Myocyte (in vitro differentiated cells): Measurements from ENCODE around the gene OR8B3. TPM values are rescaled to one million over a fixed set of nuclear protein-coding genes. Genes with fewer than 3 reads are reported as not detected.

Experiments used
- DNase-seq: peaks from one replicate; pipeline ENCODE4 v3.0.0-alpha.2; 2012; ENCODE audit warnings: low read depth
- total RNA-seq: library from RNA; depleted of rRNA; stranded (reverse); fragments of >200 nt; gene quantifications from 2 replicates; pipeline ENCODE4 v1.2.3, GENCODE V29; 2014

Gene OR8B3
- total RNA-seq, 1 donor from 2014 or later: not detected

DNA sequence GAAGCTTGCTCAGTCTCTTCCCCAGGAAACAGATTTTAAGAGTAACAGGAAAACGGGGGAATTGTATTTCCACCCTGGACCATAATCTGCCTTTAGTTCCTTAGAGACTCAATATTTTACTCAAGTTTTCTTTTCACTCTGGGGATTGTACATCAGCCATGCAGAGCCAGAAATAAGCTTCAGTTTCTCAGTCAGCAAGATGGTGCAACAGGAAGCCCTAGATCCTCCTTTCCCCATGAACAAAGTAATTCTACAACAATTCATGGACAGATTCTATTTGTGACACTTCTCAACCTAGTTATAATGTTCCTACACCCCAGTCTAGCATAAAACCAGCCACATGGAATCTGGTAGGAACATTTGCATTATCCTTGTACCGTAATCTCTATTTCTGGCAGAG lies 39.3 kb downstream of the OR8B3 start:
- DNase-seq: no peak

DNA sequence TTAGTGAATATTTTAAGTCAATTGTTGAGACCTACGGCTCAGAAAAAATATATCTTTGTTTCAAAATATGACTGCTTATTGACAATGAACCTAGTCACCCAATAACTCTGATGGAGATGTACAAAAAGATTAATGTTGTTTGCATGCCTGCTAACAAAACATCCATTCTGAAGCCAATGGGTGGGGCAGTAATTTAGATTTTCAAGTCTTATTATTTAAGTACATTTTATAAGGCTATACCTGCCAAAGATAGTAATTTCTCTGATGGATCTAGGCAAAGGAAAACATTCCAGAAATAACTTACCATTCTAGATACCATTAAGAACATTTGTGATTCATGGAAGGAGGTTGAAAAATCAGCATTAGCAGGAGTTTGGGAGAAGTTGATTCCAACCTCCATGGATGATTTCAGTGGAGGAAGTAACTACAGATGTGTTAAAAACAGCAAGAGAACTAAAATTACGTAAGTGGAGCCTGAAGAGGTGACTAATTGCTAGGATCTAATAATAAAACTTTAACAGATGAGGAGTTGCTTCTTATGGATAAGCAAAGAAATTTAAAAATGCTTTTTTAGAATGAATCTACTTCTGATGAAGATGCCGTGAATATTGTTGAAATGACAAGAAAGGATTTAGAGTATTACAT lies 52.4 kb downstream of the OR8B3 start:
- DNase-seq: no peak

Other genes with a start within 250 kb of the OR8B3 start
- not detected in 2 replicates for gene OR10D3, start 215.7 kb downstream of the OR8B3 start, total RNA-seq
- not detected in 2 replicates for gene OR8G1, start 157.9 kb downstream of the OR8B3 start, total RNA-seq
- not detected in 2 replicates for gene OR8G5, start 142.6 kb downstream of the OR8B3 start, total RNA-seq
- gene OR8D1, start 85.1 kb downstream of the OR8B3 start, total RNA-seq: not detected in 2 replicates
- not detected in 2 replicates for gene OR8D2, start 78.8 kb downstream of the OR8B3 start, total RNA-seq
- not detected in 2 replicates for gene OR8B2, start 14.5 kb downstream of the OR8B3 start, total RNA-seq
- gene OR8B4, start 25.8 kb upstream of the OR8B3 start, total RNA-seq: not detected in 2 replicates
- not detected in 2 replicates for gene OR8B8, start 46.7 kb upstream of the OR8B3 start, total RNA-seq
- gene OR8B12, start 144.6 kb upstream of the OR8B3 start, total RNA-seq: not detected in 2 replicates
- gene OR8A1, start 171.0 kb upstream of the OR8B3 start, total RNA-seq: not detected in 2 replicates
- gene PANX3, start 212.4 kb upstream of the OR8B3 start, total RNA-seq: not detected in 2 replicates
- gene TBRG1, start 223.8 kb upstream of the OR8B3 start, total RNA-seq: 21.7 and 23.8 TPM in 2 replicates